GM18520 (cell line): ENCODE results near the gene OR2A14.
"Not testable (repeated sequence)": the region's sequence is repeated elsewhere in the genome, so short reads cannot be mapped to it uniquely, and the experiment has no call there.

Experiments used
- ATAC-seq: cut with Tn5 transposase; IDR thresholded peaks from one replicate; pipeline ENCODE4 v1.9.1; 2021; ENCODE audit not compliant: unreplicated experiment

OR2A14 gene

GRCh38 chr7:144148224-144148827, 25.4 kb downstream of the OR2A14 start:
- no peak for ATAC-seq

- ATAC-seq: no peak
Measured at GRCh38 chr7:144158861-144159260, 35.9 kb downstream of the OR2A14 start.

- no peak for ATAC-seq
Measured at GRCh38 chr7:144164784-144165183, 41.8 kb downstream of the OR2A14 start.

GRCh38 chr7:144171594-144172350, 48.8 kb downstream of the OR2A14 start:
- ATAC-seq: not testable (repeated sequence)

- no peak for ATAC-seq
Measured at GRCh38 chr7:144174613-144175012, 51.6 kb downstream of the OR2A14 start.

GRCh38 chr7:144178380-144179164, 55.6 kb downstream of the OR2A14 start:
- ATAC-seq: peak; percentile 83

GRCh38 chr7:144179165-144179479, 56.1 kb downstream of the OR2A14 start:
- not testable (repeated sequence) for ATAC-seq
